MM.1S (cell line): ENCODE results near the gene PKP2.

Source experiments
- EZH2 ChIP-seq: fragments of 300-600 bp; sonication (generic); optimal IDR thresholded peaks from 2 replicates; pipeline ENCODE3; 2017; ENCODE audit warnings: low read depth, mild to moderate bottlenecking, antibody characterized with exemption, low read length, mixed read lengths
- EZH2phosphoT487 ChIP-seq: fragments of 300-600 bp; sonication (generic); IDR thresholded peaks from 2 replicates; pipeline ENCODE4 v1.6.1; 2018; ENCODE audit warnings: antibody characterized with exemption, low read length
- TF ChIP-seq, protein P1 (sequence below): fragments of 300-600 bp; sonication (generic); IDR thresholded peaks from 2 replicates; pipeline ENCODE4 v1.5.1; 2016; ENCODE audit warnings: antibody characterized with exemption, low read length, mixed read lengths

DNA sequence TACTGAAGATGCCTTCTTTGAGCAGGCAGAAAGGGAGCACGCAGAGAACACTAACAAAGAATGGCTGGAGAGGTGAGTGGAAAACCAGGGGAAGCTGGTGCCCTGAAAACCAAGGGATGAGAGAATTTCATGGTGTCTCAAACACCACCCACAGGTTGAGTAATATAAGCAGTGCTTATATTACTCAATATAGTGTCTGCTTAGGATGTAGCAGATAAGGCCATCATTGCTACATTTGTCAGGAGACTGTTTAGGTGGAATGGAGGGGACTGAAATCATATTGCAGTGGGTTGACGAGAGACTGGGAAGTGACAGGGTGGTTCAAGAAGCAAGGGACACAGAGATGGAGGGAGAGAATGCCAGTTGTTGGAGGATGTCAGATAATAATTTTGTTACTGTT lies 20.6 kb downstream of the PKP2 start:
- TF ChIP-seq, protein P1, sequence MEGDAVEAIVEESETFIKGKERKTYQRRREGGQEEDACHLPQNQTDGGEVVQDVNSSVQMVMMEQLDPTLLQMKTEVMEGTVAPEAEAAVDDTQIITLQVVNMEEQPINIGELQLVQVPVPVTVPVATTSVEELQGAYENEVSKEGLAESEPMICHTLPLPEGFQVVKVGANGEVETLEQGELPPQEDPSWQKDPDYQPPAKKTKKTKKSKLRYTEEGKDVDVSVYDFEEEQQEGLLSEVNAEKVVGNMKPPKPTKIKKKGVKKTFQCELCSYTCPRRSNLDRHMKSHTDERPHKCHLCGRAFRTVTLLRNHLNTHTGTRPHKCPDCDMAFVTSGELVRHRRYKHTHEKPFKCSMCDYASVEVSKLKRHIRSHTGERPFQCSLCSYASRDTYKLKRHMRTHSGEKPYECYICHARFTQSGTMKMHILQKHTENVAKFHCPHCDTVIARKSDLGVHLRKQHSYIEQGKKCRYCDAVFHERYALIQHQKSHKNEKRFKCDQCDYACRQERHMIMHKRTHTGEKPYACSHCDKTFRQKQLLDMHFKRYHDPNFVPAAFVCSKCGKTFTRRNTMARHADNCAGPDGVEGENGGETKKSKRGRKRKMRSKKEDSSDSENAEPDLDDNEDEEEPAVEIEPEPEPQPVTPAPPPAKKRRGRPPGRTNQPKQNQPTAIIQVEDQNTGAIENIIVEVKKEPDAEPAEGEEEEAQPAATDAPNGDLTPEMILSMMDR: no peak
- TF ChIP-seq EZH2 (no peak), EZH2phosphoT487 (no peak)
